HG03066 (cell line): ENCODE data around the gene NKD2.
"Not testable (repeated sequence)": the region's sequence is repeated elsewhere in the genome, so short reads cannot be mapped to it uniquely, and the experiment has no call there.

Source experiments
- ATAC-seq: cut with Tn5 transposase; IDR thresholded peaks from one replicate; pipeline ENCODE4 v1.9.1; 2021; ENCODE audit warnings: low read depth; ENCODE audit not compliant: unreplicated experiment

NKD2 gene

DNA sequence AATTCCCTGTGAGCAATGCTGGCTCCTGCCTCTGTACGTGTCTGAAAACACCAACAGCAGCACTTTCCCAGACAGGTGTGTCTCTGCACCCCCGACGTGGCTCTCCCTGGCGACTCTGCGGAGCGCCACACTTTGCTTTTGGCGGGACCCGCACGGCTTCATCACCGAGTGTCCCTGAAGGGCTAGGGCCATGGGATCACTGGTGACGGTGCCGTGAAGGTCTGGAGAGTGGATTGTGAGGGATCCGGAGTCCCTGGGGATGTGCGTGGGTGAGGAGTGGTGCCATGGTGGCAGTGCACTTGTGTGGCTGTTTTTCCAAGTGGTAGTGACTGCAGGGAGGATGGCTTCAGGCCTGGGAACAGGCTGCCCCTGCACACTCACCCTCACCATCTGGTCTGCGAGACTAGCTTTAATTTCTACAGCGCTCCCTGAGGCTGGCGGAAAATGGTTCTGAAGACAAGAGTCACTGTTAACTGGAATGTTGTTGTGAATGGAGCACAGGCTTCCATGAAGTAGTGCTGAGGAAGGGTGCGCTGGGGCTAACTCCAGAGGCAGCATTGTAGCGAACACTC is 3.2 kb downstream of the NKD2 start:
- ATAC-seq, result no peak

DNA sequence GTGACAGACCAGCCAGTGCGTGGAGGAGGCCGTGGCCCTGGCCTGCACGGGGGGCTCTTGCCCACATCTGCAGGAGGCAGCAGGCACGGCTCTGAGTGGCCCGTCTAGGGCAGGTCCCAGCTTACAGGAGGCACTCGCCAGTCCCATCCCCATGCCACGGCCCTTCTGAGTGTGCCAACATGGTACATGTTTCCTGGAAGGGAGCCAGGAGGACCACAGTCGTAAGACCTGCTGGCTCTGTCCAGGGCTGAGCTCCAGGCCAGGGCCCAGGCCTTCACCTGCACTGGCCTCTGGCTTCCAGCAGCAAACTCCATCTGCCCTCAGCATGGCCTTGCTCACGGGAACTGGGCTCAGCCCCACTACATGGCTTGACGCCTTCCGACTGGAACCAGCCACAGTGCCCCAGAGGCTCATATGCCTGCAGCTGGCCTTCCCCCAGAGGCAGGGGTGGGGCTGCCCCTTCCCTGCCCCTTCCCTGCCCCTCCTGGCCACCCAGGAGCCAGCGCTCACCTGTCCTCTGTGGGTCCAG is 3.8 kb downstream of the NKD2 start:
- ATAC-seq, result no peak

- no peak for ATAC-seq
These were observed 4.3 kb downstream of the NKD2 start for GRCh38 chr5:1012900-1013237.

GRCh38 chr5:1013238-1013947 is 4.8 kb downstream of the NKD2 start:
- no peak for ATAC-seq

GRCh38 chr5:1013948-1014301 is 5.3 kb downstream of the NKD2 start:
- ATAC-seq, result no peak

DNA sequence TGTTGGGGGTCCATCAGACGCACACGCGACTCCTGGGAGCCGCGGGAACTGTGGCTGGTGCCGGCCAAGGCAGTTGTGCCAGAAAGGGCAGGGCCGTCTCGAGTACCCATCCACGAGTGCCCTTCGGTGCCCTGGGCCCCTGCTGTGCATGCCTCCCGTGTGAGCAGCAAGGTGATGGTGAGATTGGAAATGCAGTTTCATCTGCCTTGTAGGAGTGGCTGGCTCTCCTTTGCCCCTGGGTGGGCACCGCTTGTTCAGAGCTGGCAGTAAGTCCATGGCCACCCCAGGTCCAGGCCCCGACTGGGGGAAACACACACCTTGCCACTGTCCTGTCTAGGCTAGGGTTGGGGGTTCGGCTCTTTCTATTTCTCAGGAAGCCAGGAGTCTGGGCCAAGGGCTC is 5.7 kb downstream of the NKD2 start:
- ATAC-seq, result no peak

- ATAC-seq, result no peak
These were observed 6.2 kb downstream of the NKD2 start for GRCh38 chr5:1014781-1015221.

GRCh38 chr5:1015507-1015906 is 6.9 kb downstream of the NKD2 start:
- ATAC-seq, result no peak

GRCh38 chr5:1016036-1016435 is 7.4 kb downstream of the NKD2 start:
- no peak for ATAC-seq

- no peak for ATAC-seq
These were observed 7.9 kb downstream of the NKD2 start for GRCh38 chr5:1016476-1016875.

DNA sequence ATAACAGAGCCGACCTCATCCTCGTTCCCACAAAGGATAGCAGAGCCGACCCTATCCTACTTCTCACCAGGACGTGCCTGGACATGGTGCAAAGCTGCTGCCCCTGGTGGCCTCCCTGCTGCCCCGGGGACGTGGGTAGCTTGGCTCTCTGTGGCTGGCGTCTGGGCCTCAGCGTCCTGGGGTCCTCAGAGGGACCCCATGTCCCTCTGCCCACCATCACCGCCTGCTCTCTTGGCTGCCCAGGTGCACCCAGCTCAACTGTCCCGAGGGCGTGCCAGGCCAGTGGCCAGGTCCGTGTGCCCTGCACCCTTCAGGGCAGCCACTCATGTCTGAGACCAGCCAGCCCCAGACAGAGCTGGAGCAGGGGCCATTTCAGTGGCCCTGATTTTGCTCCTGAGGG is 8.5 kb downstream of the NKD2 start:
- ATAC-seq, result no peak

DNA sequence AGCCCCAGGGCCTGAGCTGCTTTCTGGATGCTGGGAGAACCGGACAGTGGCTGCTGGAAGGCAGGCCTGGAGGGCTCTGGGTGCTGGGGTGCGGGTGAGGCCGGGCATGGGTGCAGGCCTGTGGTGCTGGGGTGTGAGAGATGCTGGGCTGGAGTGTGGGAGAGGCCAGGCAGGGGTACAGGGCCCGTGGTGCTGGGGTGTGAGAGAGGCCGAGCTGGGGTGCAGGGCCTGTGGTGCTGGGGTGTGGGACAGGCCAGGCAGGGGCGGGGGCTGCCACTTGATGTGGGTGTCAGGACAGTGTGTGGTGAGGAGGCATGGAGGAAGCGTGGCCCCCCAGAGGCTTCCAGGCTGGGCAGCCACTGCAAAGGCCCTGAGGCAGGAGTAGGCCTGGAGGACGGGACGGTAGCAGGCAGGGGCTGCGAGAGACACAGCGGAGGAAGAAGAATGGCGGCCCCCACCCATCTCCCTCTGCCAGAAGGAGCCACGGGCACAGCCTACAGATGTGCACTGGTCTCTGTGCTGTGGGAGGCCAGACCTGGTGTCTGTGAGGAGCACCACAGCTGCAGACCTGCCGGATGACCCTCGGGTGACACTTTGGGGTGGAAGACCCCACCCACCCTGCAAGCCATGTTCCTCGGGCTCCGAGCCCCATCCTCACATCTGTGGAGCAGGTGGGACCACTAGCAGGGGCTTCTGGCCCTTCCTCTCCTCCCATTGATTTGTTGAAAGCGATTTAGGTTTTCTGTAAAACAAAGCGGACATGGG is 9.3 kb downstream of the NKD2 start:
- no peak for ATAC-seq

GRCh38 chr5:1018596-1018995 is 10.0 kb downstream of the NKD2 start:
- no peak for ATAC-seq

- no peak for ATAC-seq
These were observed 10.7 kb downstream of the NKD2 start for GRCh38 chr5:1019001-1019905.

GRCh38 chr5:1020452-1020961 is 11.9 kb downstream of the NKD2 start:
- no peak for ATAC-seq

GRCh38 chr5:1021136-1021968 is 12.8 kb downstream of the NKD2 start:
- no peak for ATAC-seq

DNA sequence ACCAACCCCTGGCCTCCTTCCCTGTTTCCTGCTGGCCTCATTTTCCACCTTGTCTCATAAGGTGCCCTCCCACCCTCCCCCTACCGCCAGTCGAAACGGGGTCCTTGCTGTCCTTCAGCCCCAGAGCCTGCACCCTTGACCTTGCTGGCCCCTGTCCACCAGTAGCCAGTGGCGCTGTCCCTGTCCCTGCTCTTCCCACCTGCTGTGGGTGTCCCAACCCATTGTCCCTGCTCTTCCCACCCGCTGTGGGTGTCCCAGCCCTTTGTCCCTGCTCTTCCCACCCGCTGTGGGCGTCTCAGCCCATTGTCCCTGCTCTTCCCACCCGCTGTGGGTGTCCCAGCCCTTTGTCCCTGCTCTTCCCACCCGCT is 13.4 kb downstream of the NKD2 start:
- not testable (repeated sequence) for ATAC-seq

DNA sequence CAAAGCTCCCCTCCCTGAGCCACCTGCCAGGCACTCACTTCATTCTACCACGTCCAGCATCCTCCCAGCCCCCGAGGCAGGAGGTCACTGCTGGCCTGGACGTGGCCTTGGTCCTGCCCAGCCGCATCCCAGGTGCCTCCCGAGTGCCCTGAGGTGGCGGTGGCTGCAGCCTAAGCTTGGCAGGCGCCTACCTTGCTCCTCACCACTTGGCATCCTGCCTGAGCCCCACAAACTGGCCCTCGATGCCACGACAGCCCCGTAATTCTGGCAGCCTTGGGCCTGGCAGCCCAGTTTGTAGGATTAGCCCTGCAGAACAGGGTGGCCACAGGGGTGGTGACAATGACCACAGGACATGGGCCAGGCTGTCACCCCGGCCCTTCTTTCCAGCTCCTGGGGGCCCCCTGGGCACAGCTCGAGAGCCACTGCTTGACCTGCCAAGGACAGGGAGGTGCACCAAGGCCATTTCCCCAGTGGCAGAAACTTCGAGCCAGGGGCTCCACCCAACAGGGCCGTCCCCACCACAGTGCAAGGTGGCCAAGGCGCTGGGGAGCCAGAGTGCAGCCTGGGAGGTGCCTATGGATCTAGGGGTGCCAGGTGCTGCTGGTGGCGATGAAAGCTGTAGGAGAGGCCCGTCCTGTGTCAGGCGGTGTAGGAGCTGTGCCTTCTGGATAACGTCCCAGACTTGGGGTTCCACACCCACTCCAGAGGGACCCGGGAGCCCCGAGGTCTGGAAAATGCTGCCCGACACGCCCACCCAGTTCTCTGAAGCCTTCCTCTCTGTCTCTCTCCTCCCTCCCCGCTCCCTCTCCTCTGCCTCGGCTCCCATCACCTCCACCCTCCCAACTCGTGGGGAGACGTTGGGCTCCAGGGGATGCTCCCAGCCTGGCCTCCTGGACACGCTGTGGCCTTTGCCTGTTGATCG is 18.4 kb downstream of the NKD2 start:
- ATAC-seq, result no peak
